ENCODE results near the gene ATF6B. TPM values are rescaled to one million over a fixed set of nuclear protein-coding genes. Genes with fewer than 3 reads are reported as not detected.

ATF6B gene
- total RNA-seq, 1 donor from 2014 or later: 42.5 TPM

DNA sequence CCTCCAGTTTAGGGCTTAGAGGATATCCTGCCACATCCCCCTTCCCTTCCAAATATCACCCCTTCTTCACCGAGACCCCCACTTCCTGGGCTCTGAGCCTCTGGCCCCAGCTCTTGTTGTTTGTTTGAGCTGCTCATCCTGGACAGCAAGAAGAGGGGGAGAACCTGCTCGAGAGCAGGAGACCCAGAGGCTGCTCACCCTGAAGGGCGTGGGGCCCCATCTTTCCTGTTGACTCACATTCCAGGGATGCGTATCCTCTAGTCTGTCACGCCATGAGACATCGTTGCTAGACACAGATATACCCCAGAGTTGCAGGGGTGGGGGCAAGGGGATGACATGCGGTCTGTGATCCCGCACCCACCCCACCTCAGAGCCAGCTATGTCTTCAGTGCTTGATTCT lies 13.2 kb downstream of the ATF6B start:
- no peak overlapping the region for H3K4me3 ChIP-seq (ENCODE audit: low read depth, low read length)
- no peak for DNase-seq (ENCODE audit: low read depth)
- TF ChIP-seq, protein P1, sequence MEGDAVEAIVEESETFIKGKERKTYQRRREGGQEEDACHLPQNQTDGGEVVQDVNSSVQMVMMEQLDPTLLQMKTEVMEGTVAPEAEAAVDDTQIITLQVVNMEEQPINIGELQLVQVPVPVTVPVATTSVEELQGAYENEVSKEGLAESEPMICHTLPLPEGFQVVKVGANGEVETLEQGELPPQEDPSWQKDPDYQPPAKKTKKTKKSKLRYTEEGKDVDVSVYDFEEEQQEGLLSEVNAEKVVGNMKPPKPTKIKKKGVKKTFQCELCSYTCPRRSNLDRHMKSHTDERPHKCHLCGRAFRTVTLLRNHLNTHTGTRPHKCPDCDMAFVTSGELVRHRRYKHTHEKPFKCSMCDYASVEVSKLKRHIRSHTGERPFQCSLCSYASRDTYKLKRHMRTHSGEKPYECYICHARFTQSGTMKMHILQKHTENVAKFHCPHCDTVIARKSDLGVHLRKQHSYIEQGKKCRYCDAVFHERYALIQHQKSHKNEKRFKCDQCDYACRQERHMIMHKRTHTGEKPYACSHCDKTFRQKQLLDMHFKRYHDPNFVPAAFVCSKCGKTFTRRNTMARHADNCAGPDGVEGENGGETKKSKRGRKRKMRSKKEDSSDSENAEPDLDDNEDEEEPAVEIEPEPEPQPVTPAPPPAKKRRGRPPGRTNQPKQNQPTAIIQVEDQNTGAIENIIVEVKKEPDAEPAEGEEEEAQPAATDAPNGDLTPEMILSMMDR (IDR thresholded peaks at IDR 0.05; ENCODE audit: insufficient read depth, low read length, poor library complexity, severe bottlenecking): no peak
- H3K27me3 ChIP-seq (ENCODE audit: control insufficient read depth, insufficient read depth, low read length): peaks cover 8% of the 10 kb centered on the region
- peaks cover 3% of the 10 kb centered on the region for H3K36me3 ChIP-seq (ENCODE audit: control insufficient read depth, insufficient read depth, low read length)

DNA sequence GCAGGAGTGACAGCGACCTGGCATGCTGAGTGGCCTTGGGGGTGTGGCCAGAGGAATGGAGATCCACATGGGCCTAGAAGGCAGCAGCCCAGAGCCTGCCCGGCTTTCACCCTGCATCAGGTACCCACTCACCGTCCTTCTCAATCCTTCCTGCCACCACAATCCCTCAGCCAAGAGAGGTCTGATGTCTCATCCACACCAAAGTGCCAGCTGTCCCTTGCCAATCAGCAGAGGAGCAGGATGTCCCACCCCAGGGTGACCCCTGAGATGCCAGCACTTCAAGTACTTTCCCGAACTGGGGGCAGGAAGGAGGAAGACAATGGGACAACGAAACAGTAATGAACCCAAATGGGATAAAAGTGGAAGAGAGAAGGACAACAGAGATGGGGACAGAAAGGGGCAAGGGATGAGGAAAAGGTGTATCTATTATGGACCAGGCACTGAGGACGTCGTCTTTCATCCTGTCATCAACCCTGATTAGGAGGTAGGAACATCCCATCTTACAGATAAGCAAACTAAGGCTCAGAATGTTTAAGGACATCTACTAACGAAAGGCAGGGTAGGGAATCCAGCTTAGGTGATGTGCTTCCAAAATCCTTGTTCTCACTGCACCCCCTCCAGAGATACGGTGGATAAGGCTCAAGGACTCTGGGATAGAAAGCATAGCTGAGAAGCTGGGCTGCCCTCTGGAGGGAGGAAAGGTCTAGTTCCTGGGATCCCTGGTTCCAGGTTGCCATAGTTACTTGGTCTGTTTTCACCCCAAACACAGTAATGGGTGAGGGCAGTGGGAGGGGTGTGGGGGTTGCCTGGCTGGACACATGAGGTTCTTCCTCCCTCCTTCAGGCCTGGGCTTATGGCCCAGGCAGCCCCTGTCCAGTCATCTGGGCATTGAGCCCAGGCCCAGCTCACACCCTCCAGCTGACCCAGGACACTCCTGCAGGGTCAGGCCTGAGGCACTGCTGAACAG lies 14.4 kb downstream of the ATF6B start:
- peaks cover 3% of the 10 kb centered on the region for H3K36me3 ChIP-seq (ENCODE audit: control insufficient read depth, insufficient read depth, low read length)
- peaks cover 17% of the 10 kb centered on the region for H3K27me3 ChIP-seq (ENCODE audit: control insufficient read depth, insufficient read depth, low read length)
- TF ChIP-seq, protein P1 (IDR thresholded peaks at IDR 0.05; ENCODE audit: insufficient read depth, low read length, poor library complexity, severe bottlenecking): peak; percentile 33
- no peak overlapping the region for H3K4me3 ChIP-seq (ENCODE audit: low read depth, low read length)
- no peak for DNase-seq (ENCODE audit: low read depth)

DNA sequence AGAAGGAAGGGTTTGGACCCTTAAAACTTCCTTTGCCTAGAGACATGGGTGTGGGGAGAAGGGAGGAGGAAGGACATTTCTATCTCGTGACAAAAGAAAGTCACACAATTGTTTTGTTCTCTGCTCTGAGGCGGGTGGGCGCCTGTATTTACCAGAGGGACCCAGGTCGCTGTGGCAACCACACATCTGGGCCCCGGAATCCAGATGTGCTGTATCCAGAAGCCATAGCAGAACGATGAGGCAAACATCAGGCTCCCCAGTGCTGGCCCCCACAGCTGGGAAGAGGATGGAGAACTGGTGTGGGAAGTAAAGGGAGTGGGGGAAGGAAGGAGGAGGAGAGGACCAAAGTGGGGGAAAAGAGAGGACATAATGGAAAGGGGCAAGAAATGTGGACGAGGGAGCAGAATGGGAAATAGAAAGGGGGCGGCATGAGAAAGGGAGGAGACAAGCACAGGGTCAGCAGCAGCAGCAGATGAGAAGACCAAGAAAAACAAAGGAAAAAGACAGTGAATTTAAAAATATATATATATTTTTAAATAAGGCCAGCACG lies 15.5 kb downstream of the ATF6B start:
- peaks cover 3% of the 10 kb centered on the region for H3K36me3 ChIP-seq (ENCODE audit: control insufficient read depth, insufficient read depth, low read length)
- TF ChIP-seq, protein P1 (IDR thresholded peaks at IDR 0.05; ENCODE audit: insufficient read depth, low read length, poor library complexity, severe bottlenecking): no peak
- no peak for DNase-seq (ENCODE audit: low read depth)
- H3K4me3 ChIP-seq (ENCODE audit: low read depth, low read length): no peak overlapping the region
- H3K27me3 ChIP-seq (ENCODE audit: control insufficient read depth, insufficient read depth, low read length): peaks cover 28% of the 10 kb centered on the region

DNA sequence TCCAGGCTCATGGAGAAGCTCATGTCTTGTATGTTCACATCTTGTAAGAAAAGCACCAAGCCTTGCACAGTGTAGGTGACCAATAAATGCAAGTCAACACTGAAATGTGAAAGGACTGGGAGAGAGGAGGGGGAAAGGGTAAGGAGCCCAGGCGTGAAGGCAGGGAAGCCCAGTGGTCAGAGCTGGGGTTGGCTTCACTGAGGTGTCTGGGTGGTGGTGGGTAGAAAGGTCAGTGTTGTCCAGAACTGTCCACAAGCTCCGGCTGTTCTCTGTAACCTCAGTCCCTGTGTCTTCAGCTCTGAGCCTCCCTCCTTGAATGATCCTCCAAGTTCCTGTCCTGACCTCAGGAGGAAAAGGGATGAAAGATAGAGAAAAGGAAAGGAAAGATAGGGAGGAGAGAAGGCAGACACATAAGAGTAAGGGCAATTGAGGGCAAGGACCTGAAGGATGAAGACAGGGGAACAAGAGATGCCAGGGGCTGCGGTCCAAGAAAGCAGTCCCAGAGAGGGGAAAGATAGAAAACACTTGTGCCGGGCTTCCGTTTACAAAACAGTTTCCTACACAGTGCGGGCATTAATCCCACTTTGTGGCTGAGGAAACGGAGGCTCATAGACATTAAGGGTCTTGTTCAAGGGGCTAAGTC lies 16.5 kb downstream of the ATF6B start:
- TF ChIP-seq, protein P1 (IDR thresholded peaks at IDR 0.05; ENCODE audit: insufficient read depth, low read length, poor library complexity, severe bottlenecking): no peak
- DNase-seq (ENCODE audit: low read depth): no peak
- Histone ChIP-seq H3K4me3 (ENCODE audit: low read depth, low read length) (no peak overlapping the region), H3K27me3 (ENCODE audit: control insufficient read depth, insufficient read depth, low read length) (peaks cover 36% of the 10 kb centered on the region), H3K36me3 (ENCODE audit: control insufficient read depth, insufficient read depth, low read length) (peaks cover 2% of the 10 kb centered on the region)

DNA sequence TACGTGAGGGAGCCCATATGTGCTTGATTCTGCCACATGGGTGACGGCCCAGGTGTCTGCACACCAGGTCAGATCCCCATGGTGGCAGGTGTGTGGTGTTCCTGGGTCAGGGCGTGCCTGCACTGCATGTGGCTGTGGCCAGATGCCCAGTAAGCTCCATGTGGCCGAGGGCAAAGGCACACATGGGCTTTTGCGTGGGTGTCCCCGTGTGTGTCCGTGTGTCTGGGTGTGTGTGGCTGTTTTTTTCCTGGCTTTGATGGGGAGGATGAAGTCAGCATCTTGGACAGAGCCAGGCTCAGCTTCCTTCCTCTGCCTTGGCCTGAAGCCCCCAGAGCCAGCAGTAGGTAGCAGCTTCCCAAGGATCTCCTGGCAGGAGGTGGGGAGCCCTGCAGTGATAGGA lies 17.4 kb downstream of the ATF6B start:
- no peaks in the 10 kb centered on the region for H3K36me3 ChIP-seq (ENCODE audit: control insufficient read depth, insufficient read depth, low read length)
- TF ChIP-seq, protein P1 (IDR thresholded peaks at IDR 0.05; ENCODE audit: insufficient read depth, low read length, poor library complexity, severe bottlenecking): no peak
- H3K27me3 ChIP-seq (ENCODE audit: control insufficient read depth, insufficient read depth, low read length): peaks cover 41% of the 10 kb centered on the region
- H3K4me3 ChIP-seq (ENCODE audit: low read depth, low read length): no peak overlapping the region
- DNase-seq (ENCODE audit: low read depth): no peak

All from kidney epithelial cell (primary cell).